Measurements from ENCODE around the gene HIVEP3.

HIVEP3 gene

GRCh38 chr1:41607808-41608207 is 310.9 kb downstream of the HIVEP3 start:
- TF ChIP-seq EP300 (IDR thresholded peaks at IDR 0.05; ENCODE audit: borderline replicate concordance) = no peak
- TF ChIP-seq TCF12 (IDR thresholded peaks at IDR 0.05; ENCODE audit: low read depth) = no peak
- no peak for TF ChIP-seq USF1 (IDR thresholded peaks at IDR 0.05)
- TF ChIP-seq ZBTB7A (IDR thresholded peaks at IDR 0.05; ENCODE audit: low read depth) = no peak
- TF ChIP-seq TEAD4 (IDR thresholded peaks at IDR 0.05) = no peak
- TF ChIP-seq NFIC (IDR thresholded peaks at IDR 0.05) = no peak
- TF ChIP-seq YY1 (IDR thresholded peaks at IDR 0.05; ENCODE audit: low read depth) = no peak
- no peak for TF ChIP-seq FOXM1 (IDR thresholded peaks at IDR 0.05; ENCODE audit: borderline replicate concordance, low read depth)
- TF ChIP-seq REST (IDR thresholded peaks at IDR 0.05; ENCODE audit: low read depth) = no peak
- no peak for TF ChIP-seq CEBPB (IDR thresholded peaks at IDR 0.05)
- no peak for TF ChIP-seq RAD21 (IDR thresholded peaks at IDR 0.05; ENCODE audit: low read depth)

GRCh38 chr1:41599912-41600311 is 318.8 kb downstream of the HIVEP3 start:
- TF ChIP-seq NFIC (IDR thresholded peaks at IDR 0.05) (no peak), TAF1 (IDR thresholded peaks at IDR 0.05; ENCODE audit: low read depth) (no peak), ZBTB7A (IDR thresholded peaks at IDR 0.05; ENCODE audit: low read depth) (no peak), EP300 (IDR thresholded peaks at IDR 0.05; ENCODE audit: borderline replicate concordance) (no peak), USF1 (IDR thresholded peaks at IDR 0.05) (no peak), TEAD4 (IDR thresholded peaks at IDR 0.05) (peak; percentile 95), FOXM1 (IDR thresholded peaks at IDR 0.05; ENCODE audit: borderline replicate concordance, low read depth) (no peak), CEBPB (IDR thresholded peaks at IDR 0.05) (no peak), CREB1 (IDR thresholded peaks at IDR 0.05; ENCODE audit: low read depth) (no peak), MAX (IDR thresholded peaks at IDR 0.05) (no peak), REST (IDR thresholded peaks at IDR 0.05; ENCODE audit: low read depth) (no peak), TCF12 (IDR thresholded peaks at IDR 0.05; ENCODE audit: low read depth) (no peak), RAD21 (IDR thresholded peaks at IDR 0.05; ENCODE audit: low read depth) (peak; percentile 54; the same call in 1 of the 2 replicates), EGR1 (IDR thresholded peaks at IDR 0.05) (no peak)

- no peak for TF ChIP-seq TEAD4 (IDR thresholded peaks at IDR 0.05)
- TF ChIP-seq REST (IDR thresholded peaks at IDR 0.05; ENCODE audit: low read depth) = no peak
- TF ChIP-seq EP300 (IDR thresholded peaks at IDR 0.05; ENCODE audit: borderline replicate concordance) = no peak
- TF ChIP-seq YY1 (IDR thresholded peaks at IDR 0.05; ENCODE audit: low read depth) = no peak
- TF ChIP-seq EGR1 (IDR thresholded peaks at IDR 0.05) = no peak
- no peak for TF ChIP-seq NFIC (IDR thresholded peaks at IDR 0.05)
- TF ChIP-seq TCF12 (IDR thresholded peaks at IDR 0.05; ENCODE audit: low read depth) = no peak
- TF ChIP-seq RAD21 (IDR thresholded peaks at IDR 0.05; ENCODE audit: low read depth) = no peak
- TF ChIP-seq CEBPB (IDR thresholded peaks at IDR 0.05) = no peak
- no peak for TF ChIP-seq CREB1 (IDR thresholded peaks at IDR 0.05; ENCODE audit: low read depth)
- no peak for TF ChIP-seq ZBTB7A (IDR thresholded peaks at IDR 0.05; ENCODE audit: low read depth)
- TF ChIP-seq TAF1 (IDR thresholded peaks at IDR 0.05; ENCODE audit: low read depth) = no peak
- TF ChIP-seq MAX (IDR thresholded peaks at IDR 0.05) = no peak
- TF ChIP-seq USF1 (IDR thresholded peaks at IDR 0.05) = no peak
These were observed 320.4 kb downstream of the HIVEP3 start for GRCh38 chr1:41598325-41598724.

- no peak for TF ChIP-seq FOXM1 (IDR thresholded peaks at IDR 0.05; ENCODE audit: borderline replicate concordance, low read depth)
- no peak for TF ChIP-seq TEAD4 (IDR thresholded peaks at IDR 0.05)
- no peak for TF ChIP-seq YY1 (IDR thresholded peaks at IDR 0.05; ENCODE audit: low read depth)
- no peak for TF ChIP-seq EGR1 (IDR thresholded peaks at IDR 0.05)
- TF ChIP-seq TCF12 (IDR thresholded peaks at IDR 0.05; ENCODE audit: low read depth) = no peak
- no peak for TF ChIP-seq USF1 (IDR thresholded peaks at IDR 0.05)
- TF ChIP-seq NFIC (IDR thresholded peaks at IDR 0.05) = no peak
- TF ChIP-seq ZBTB7A (IDR thresholded peaks at IDR 0.05; ENCODE audit: low read depth) = no peak
- no peak for TF ChIP-seq CEBPB (IDR thresholded peaks at IDR 0.05)
- no peak for TF ChIP-seq RAD21 (IDR thresholded peaks at IDR 0.05; ENCODE audit: low read depth)
- no peak for TF ChIP-seq MAX (IDR thresholded peaks at IDR 0.05)
- TF ChIP-seq REST (IDR thresholded peaks at IDR 0.05; ENCODE audit: low read depth) = no peak
- no peak for TF ChIP-seq TAF1 (IDR thresholded peaks at IDR 0.05; ENCODE audit: low read depth)
- no peak for TF ChIP-seq CREB1 (IDR thresholded peaks at IDR 0.05; ENCODE audit: low read depth)
- TF ChIP-seq EP300 (IDR thresholded peaks at IDR 0.05; ENCODE audit: borderline replicate concordance) = no peak
These were observed 326.1 kb downstream of the HIVEP3 start for GRCh38 chr1:41592451-41593125.
